HFFc6 (cell line): Measurements from ENCODE around the gene IL1F10. TPM values are rescaled to one million over a fixed set of nuclear protein-coding genes. Genes with fewer than 3 reads are reported as not detected.

ENCODE experiments used
- DNase-seq: peaks from one replicate; pipeline ENCODE4 v3.0.0-alpha.2; 2018
- H3K27ac Mint-ChIP-seq: 2 replicates; pipeline ENCODE4 v1.8.0; 2020; ENCODE audit warnings: mild to moderate bottlenecking, mixed read lengths
- H3K27me3 Mint-ChIP-seq: 2 replicates; pipeline ENCODE4 v1.8.0; 2021; ENCODE audit warnings: mild to moderate bottlenecking, moderate library complexity, mixed read lengths; ENCODE audit not compliant: insufficient read depth
- H3K36me3 Mint-ChIP-seq: 2 replicates; pipeline ENCODE4 v1.8.0; 2021; ENCODE audit warnings: low read depth, mixed read lengths
- H3K4me1 Mint-ChIP-seq: 2 replicates; pipeline ENCODE4 v1.8.0; 2020; ENCODE audit warnings: low read depth, mixed read lengths
- H3K4me3 Mint-ChIP-seq: 2 replicates; pipeline ENCODE4 v1.8.0; 2020; ENCODE audit warnings: mild to moderate bottlenecking, moderate library complexity, mixed read lengths
- H3K9me3 Mint-ChIP-seq: 2 replicates; pipeline ENCODE4 v1.8.0; 2020; ENCODE audit warnings: mild to moderate bottlenecking, mixed read lengths
- CTCF ChIP-seq: fragments of 200-600 bp; sonication (generic); IDR thresholded peaks from 2 replicates; pipeline ENCODE4 v1.5.0; 2021; ENCODE audit warnings: antibody characterized with exemption, mild to moderate bottlenecking
- total RNA-seq, 6 experiments: library from RNA; stranded (reverse); fragmentation: NEBNext Ultra II Directional; extraction: Animal tissue kit (Norgen Biotek cat#: 25700); gene quantifications; 2 replicates in 1 of 6; 3 replicates in 5 of 6; pipeline ENCODE4 v1.2.3, GENCODE V29; 2021

IL1F10 gene
- total RNA-seq, 6 experiments from 2014 or later, result not detected

- H3K4me1 Mint-ChIP-seq, result peaks cover 35% of the 10 kb centered on the region
- H3K36me3 Mint-ChIP-seq, result no peaks in the 10 kb centered on the region
- DNase-seq, result no peak
- no peaks in the 10 kb centered on the region for H3K9me3 Mint-ChIP-seq
- no peak overlapping the region for H3K27ac Mint-ChIP-seq
- H3K27me3 Mint-ChIP-seq, result peaks cover 8% of the 10 kb centered on the region
- H3K4me3 Mint-ChIP-seq, result no peak overlapping the region
- no peak for TF ChIP-seq CTCF
Observed at GRCh38 chr2:113122364-113122763, 54.6 kb downstream of the IL1F10 start.

- H3K36me3 Mint-ChIP-seq, result no peaks in the 10 kb centered on the region
- H3K4me1 Mint-ChIP-seq, result peaks cover 26% of the 10 kb centered on the region
- no peaks in the 10 kb centered on the region for H3K9me3 Mint-ChIP-seq
- peaks cover 17% of the 10 kb centered on the region for H3K27me3 Mint-ChIP-seq
- TF ChIP-seq CTCF, result no peak
- H3K4me3 Mint-ChIP-seq, result peak overlapping the region; percentile 74; the same call in 1 of the 2 replicates
- no peak for DNase-seq
- H3K27ac Mint-ChIP-seq, result no peak overlapping the region; the same call in 1 of the 2 replicates
Observed at GRCh38 chr2:113123726-113124125, 56.0 kb downstream of the IL1F10 start.

GRCh38 chr2:113124181-113124961, 56.6 kb downstream of the IL1F10 start:
- peaks cover 17% of the 10 kb centered on the region for H3K27me3 Mint-ChIP-seq

More at GRCh38 chr2:113124181-113124961, 56.6 kb downstream of the IL1F10 start:
- no peaks in the 10 kb centered on the region for H3K9me3 Mint-ChIP-seq
- no peak for TF ChIP-seq CTCF
- H3K4me1 Mint-ChIP-seq, result peaks cover 26% of the 10 kb centered on the region
- peak overlapping the region; percentile 67 for H3K27ac Mint-ChIP-seq
- DNase-seq, result peak; percentile 61
- peak overlapping the region; percentile 74 for H3K4me3 Mint-ChIP-seq
- no peaks in the 10 kb centered on the region for H3K36me3 Mint-ChIP-seq

Other genes starting within 250 kb of the IL1F10 start
- 1 to 10 TPM; 1.3 to 7.7 (median 6.0) TPM for gene IL1B, start 231.2 kb upstream of the IL1F10 start, total RNA-seq
- not detected for gene IL37, start 156.8 kb upstream of the IL1F10 start, total RNA-seq
- gene IL36G, start 90.0 kb upstream of the IL1F10 start, total RNA-seq, result not detected
- gene IL36A, start 62.5 kb upstream of the IL1F10 start, total RNA-seq, result not detected
- not detected for gene IL36B, start 15.1 kb upstream of the IL1F10 start, total RNA-seq
- gene IL36RN, start 8.8 kb upstream of the IL1F10 start, total RNA-seq, result not detected
- not detected for gene IL1RN, start 59.6 kb downstream of the IL1F10 start, total RNA-seq
- 1 to 10 TPM in 5 of 6 experiments, under 1 TPM in 1; 0.76 to 1.8 (median 1.1) TPM for gene PSD4, start 106.0 kb downstream of the IL1F10 start, total RNA-seq
- gene PAX8, start 211.0 kb downstream of the IL1F10 start, total RNA-seq, result 1 to 10 TPM in 5 of 6 experiments, under 1 TPM in 1; 0.33 to 6.7 (median 5.1) TPM